Measurements from ENCODE around the gene CPB1.

The CPB1 gene

GRCh38 chr3:148789146-148789545 is 38.5 kb upstream of the CPB1 start:
- Histone ChIP-seq H3K79me2 (ENCODE audit: insufficient read depth, low read length) (no peaks in the 10 kb centered on the region), H3K36me3 (ENCODE audit: insufficient read depth, low read length) (no peaks in the 10 kb centered on the region), H3K9ac (ENCODE audit: low read depth, low read length) (no peak overlapping the region), H3K27ac (ENCODE audit: low read length) (no peak overlapping the region), H3K4me1 (ENCODE audit: insufficient read depth, low read length) (no peaks in the 10 kb centered on the region), H4K20me1 (ENCODE audit: insufficient read depth, low read length) (no peaks in the 10 kb centered on the region), H3K4me2 (ENCODE audit: insufficient read depth, low read length) (no peak overlapping the region), H3K4me3 (ENCODE audit: low read depth in 1 of 2, low read length in 2 of 2) (no peak overlapping the region), H3K27me3 (ENCODE audit: insufficient read depth, low read length, poor library complexity) (no peaks in the 10 kb centered on the region), H2AFZ (ENCODE audit: low read depth, low read length) (no peak overlapping the region), H3K9me3 (ENCODE audit: insufficient read depth, low read length, severe bottlenecking) (no peaks in the 10 kb centered on the region)
- TF ChIP-seq, protein P1, sequence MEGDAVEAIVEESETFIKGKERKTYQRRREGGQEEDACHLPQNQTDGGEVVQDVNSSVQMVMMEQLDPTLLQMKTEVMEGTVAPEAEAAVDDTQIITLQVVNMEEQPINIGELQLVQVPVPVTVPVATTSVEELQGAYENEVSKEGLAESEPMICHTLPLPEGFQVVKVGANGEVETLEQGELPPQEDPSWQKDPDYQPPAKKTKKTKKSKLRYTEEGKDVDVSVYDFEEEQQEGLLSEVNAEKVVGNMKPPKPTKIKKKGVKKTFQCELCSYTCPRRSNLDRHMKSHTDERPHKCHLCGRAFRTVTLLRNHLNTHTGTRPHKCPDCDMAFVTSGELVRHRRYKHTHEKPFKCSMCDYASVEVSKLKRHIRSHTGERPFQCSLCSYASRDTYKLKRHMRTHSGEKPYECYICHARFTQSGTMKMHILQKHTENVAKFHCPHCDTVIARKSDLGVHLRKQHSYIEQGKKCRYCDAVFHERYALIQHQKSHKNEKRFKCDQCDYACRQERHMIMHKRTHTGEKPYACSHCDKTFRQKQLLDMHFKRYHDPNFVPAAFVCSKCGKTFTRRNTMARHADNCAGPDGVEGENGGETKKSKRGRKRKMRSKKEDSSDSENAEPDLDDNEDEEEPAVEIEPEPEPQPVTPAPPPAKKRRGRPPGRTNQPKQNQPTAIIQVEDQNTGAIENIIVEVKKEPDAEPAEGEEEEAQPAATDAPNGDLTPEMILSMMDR (IDR thresholded peaks at IDR 0.05; ENCODE audit: borderline replicate concordance, extremely low read depth, low read length, poor library complexity, severe bottlenecking): no peak
- no peak for TF ChIP-seq EZH2 (IDR thresholded peaks at IDR 0.05; ENCODE audit: borderline replicate concordance, low read depth, low read length, severe bottlenecking)
- ATAC-seq (ENCODE audit: insufficient read depth, low read depth): no peak
- DNase-seq: no peak

- Histone ChIP-seq H3K4me2 (ENCODE audit: insufficient read depth, low read length) (no peak overlapping the region), H3K27ac (ENCODE audit: low read length) (no peak overlapping the region), H3K4me3 (ENCODE audit: low read depth in 1 of 2, low read length in 2 of 2) (no peak overlapping the region), H3K36me3 (ENCODE audit: insufficient read depth, low read length) (no peaks in the 10 kb centered on the region), H3K9ac (ENCODE audit: low read depth, low read length) (no peak overlapping the region), H3K27me3 (ENCODE audit: insufficient read depth, low read length, poor library complexity) (no peaks in the 10 kb centered on the region), H2AFZ (ENCODE audit: low read depth, low read length) (no peak overlapping the region), H4K20me1 (ENCODE audit: insufficient read depth, low read length) (no peaks in the 10 kb centered on the region), H3K9me3 (ENCODE audit: insufficient read depth, low read length, severe bottlenecking) (no peaks in the 10 kb centered on the region), H3K79me2 (ENCODE audit: insufficient read depth, low read length) (no peaks in the 10 kb centered on the region), H3K4me1 (ENCODE audit: insufficient read depth, low read length) (no peaks in the 10 kb centered on the region)
- TF ChIP-seq, protein P1 (IDR thresholded peaks at IDR 0.05; ENCODE audit: borderline replicate concordance, extremely low read depth, low read length, poor library complexity, severe bottlenecking): no peak
- ATAC-seq (ENCODE audit: insufficient read depth, low read depth) (no peak), DNase-seq (no peak)
Observed at GRCh38 chr3:148789906-148790305, 37.7 kb upstream of the CPB1 start.

- Histone ChIP-seq H3K27ac (ENCODE audit: low read length) (no peak overlapping the region), H3K79me2 (ENCODE audit: insufficient read depth, low read length) (no peaks in the 10 kb centered on the region), H2AFZ (ENCODE audit: low read depth, low read length) (no peak overlapping the region), H4K20me1 (ENCODE audit: insufficient read depth, low read length) (no peaks in the 10 kb centered on the region), H3K4me3 (ENCODE audit: low read depth in 1 of 2, low read length in 2 of 2) (no peak overlapping the region), H3K9me3 (ENCODE audit: insufficient read depth, low read length, severe bottlenecking) (no peaks in the 10 kb centered on the region), H3K9ac (ENCODE audit: low read depth, low read length) (no peak overlapping the region), H3K27me3 (ENCODE audit: insufficient read depth, low read length, poor library complexity) (no peaks in the 10 kb centered on the region), H3K4me1 (ENCODE audit: insufficient read depth, low read length) (no peaks in the 10 kb centered on the region), H3K36me3 (ENCODE audit: insufficient read depth, low read length) (no peaks in the 10 kb centered on the region), H3K4me2 (ENCODE audit: insufficient read depth, low read length) (no peak overlapping the region)
- no peak for TF ChIP-seq EZH2 (IDR thresholded peaks at IDR 0.05; ENCODE audit: borderline replicate concordance, low read depth, low read length, severe bottlenecking)
- TF ChIP-seq, protein P1 (IDR thresholded peaks at IDR 0.05; ENCODE audit: borderline replicate concordance, extremely low read depth, low read length, poor library complexity, severe bottlenecking): no peak
- DNase-seq: no peak
- ATAC-seq (ENCODE audit: insufficient read depth, low read depth): no peak
Observed at GRCh38 chr3:148790370-148790769, 37.2 kb upstream of the CPB1 start.

Data from DND-41 (cell line).